Measurements from ENCODE around the gene MED28. TPM values are rescaled to one million over a fixed set of nuclear protein-coding genes. Genes with fewer than 3 reads are reported as not detected.

Gene MED28
- total RNA-seq, 4 donors from 2014 or later, result 8.1 to 11.8 (median 9.5) TPM

- DNase-seq (ENCODE audit: low spot score in 2 of 2), result no peak
- 84 to 91% methylated on average over 10 of the region's 10 CpGs for WGBS, 2 donors
- intact Hi-C loops (cut with DNase I; ENCODE audit: low total_unique reads), result no loop called here
- H3K4me3 ChIP-seq (ENCODE audit: low read depth, poor library complexity, severe bottlenecking), result no peak overlapping the region
- no peak for TF ChIP-seq CTCF (IDR thresholded peaks at IDR 0.05)
- TF ChIP-seq POLR2A (IDR thresholded peaks at IDR 0.05), result no peak
Measured at GRCh38 chr4:17584521-17585213, 29.8 kb upstream of the MED28 start.

- no peak overlapping the region for H3K4me3 ChIP-seq (ENCODE audit: low read depth, poor library complexity, severe bottlenecking)
- TF ChIP-seq POLR2A (IDR thresholded peaks at IDR 0.05) (no peak), CTCF (IDR thresholded peaks at IDR 0.05) (no peak)
- WGBS, 2 donors, result 84 to 85% methylated on average over 9 of the region's 9 CpGs
- intact Hi-C loops (cut with DNase I; ENCODE audit: low total_unique reads), result no loop called here
- DNase-seq (ENCODE audit: low spot score in 2 of 2), result no peak
Measured at GRCh38 chr4:17587094-17587822, 27.2 kb upstream of the MED28 start.

GRCh38 chr4:17589355-17589754 lies 25.1 kb upstream of the MED28 start:
- 89 to 100% methylated on average over 3 of the region's 3 CpGs for WGBS, 2 donors
- no peak for TF ChIP-seq CTCF (IDR thresholded peaks at IDR 0.05)
- no peak for TF ChIP-seq POLR2A (IDR thresholded peaks at IDR 0.05)

GRCh38 chr4:17595471-17596005 lies 18.9 kb upstream of the MED28 start:
- WGBS, 2 donors, result 81 to 92% methylated on average over 6 of the region's 6 CpGs
- TF ChIP-seq CTCF (IDR thresholded peaks at IDR 0.05) (no peak), POLR2A (IDR thresholded peaks at IDR 0.05) (no peak)
- no peak for DNase-seq (ENCODE audit: low spot score in 2 of 2)
- no peak overlapping the region for H3K4me3 ChIP-seq (ENCODE audit: low read depth, poor library complexity, severe bottlenecking)
- intact Hi-C loops (cut with DNase I; ENCODE audit: low total_unique reads), result loop anchor here (5.0 kb wide), 1 partner anchor 772 kb away; no protein-coding TSS in a partner anchor

More at GRCh38 chr4:17589355-17589754, 25.1 kb upstream of the MED28 start:
- no peak overlapping the region for H3K4me3 ChIP-seq (ENCODE audit: low read depth, poor library complexity, severe bottlenecking)
- intact Hi-C loops (cut with DNase I; ENCODE audit: low total_unique reads), result no loop called here
- DNase-seq (ENCODE audit: low spot score in 2 of 2), result no peak

- intact Hi-C loops (cut with DNase I; ENCODE audit: low total_unique reads), result loop anchor here (5.0 kb wide), 1 partner anchor 770 kb away; no protein-coding TSS in a partner anchor
- 70% methylated on average over 7 of the region's 7 CpGs for WGBS, 2 donors
- TF ChIP-seq POLR2A (IDR thresholded peaks at IDR 0.05) (no peak), CTCF (IDR thresholded peaks at IDR 0.05) (no peak)
- DNase-seq (ENCODE audit: low spot score in 2 of 2), result no peak
- no peak overlapping the region for H3K4me3 ChIP-seq (ENCODE audit: low read depth, poor library complexity, severe bottlenecking)
Measured at GRCh38 chr4:17597517-17597916, 16.9 kb upstream of the MED28 start.

Measured in lower leg skin (tissue), 4 donors.